HCT116 (cell line): ENCODE results near the gene RNF208. TPM values are rescaled to one million over a fixed set of nuclear protein-coding genes. Genes with fewer than 3 reads are reported as not detected.
A peak's percentile ranks its signal among the peaks of the same experiment; 100 is the strongest.

Experiments used
- ATAC-seq: fragments of 200-7000 bp; cut with Tn5 transposase; 2 replicates; pipeline ENCODE4 v1.9.1; 2020; ENCODE audit warnings: mild to moderate bottlenecking, moderate library complexity
- BruUV-seq: library from RNA; stranded (reverse); fragments of 400-500 nt; replicated peaks from 2 replicates; lab custom pipeline; 2021; lab: Mats Ljungman, UMichigan
- CTCF ChIA-PET: fragments of 300-600 bp; sonication (Branson Sonifier 250); formaldehyde crosslinking; loops from one replicate; lab custom pipeline; 2021; ENCODE audit warnings: antibody characterized with exemption; lab: Charles Lee
- POLR2A ChIA-PET: fragments of 300-600, 350-600 bp; sonication (Branson Sonifier 250); formaldehyde crosslinking; loops from one replicate; lab custom pipeline; 2021; ENCODE audit warnings: antibody characterized with exemption; lab: Charles Lee
- RAD21 ChIA-PET, 2 experiments: fragments of 300-600 bp; sonication (Branson Sonifier 250); formaldehyde crosslinking; loops; one replicate each; lab custom pipeline; 2023; ENCODE audit warnings: low total read pairs in 2 of 2; ENCODE audit not compliant: uncharacterized antibody in 2 of 2, unreplicated experiment in 2 of 2, low non-redundant PET in 1 of 2; lab: Charles Lee
- DNase-seq: peaks from one replicate; pipeline ENCODE4 v3.0.0-alpha.2; 2010; ENCODE audit warnings: low read depth, low spot score
- H2AFZ ChIP-seq: fragments of 200-600 bp; shearing (Covaris generic), sonication (generic); 2 replicates; pipeline ENCODE4 v1.6.1; 2017; ENCODE audit warnings: low read depth, mixed run types, mixed read lengths, antibody characterized with exemption, low read length; ENCODE audit not compliant: poor library complexity, severe bottlenecking
- H3K27ac ChIP-seq: 2 replicates; pipeline ENCODE4 v1.5.1; 2012; ENCODE audit warnings: low read depth, low read length
- H3K27me3 ChIP-seq: fragments of 200-600 bp; sonication (generic); 2 replicates; pipeline ENCODE4 v1.6.1; 2016; ENCODE audit warnings: mixed run types, low read length, mixed read lengths; ENCODE audit not compliant: insufficient read depth
- H3K36me3 ChIP-seq, 2 experiments: fragments of 200-500 bp in 1 of 2; fragments of 200-600 bp in 1 of 2; sonication (Bioruptor generic) in 1 of 2; sonication (generic) in 1 of 2; 2 replicates each; pipeline versions ENCODE4 v1.5.1 to v1.6.1; 2014 to 2016; ENCODE audit warnings: low read length in 2 of 2, inconsistent platforms in 1 of 2, mixed read lengths in 1 of 2, mixed run types in 1 of 2; ENCODE audit not compliant: insufficient read depth in 2 of 2, control insufficient read depth in 1 of 2
- H3K4me1 ChIP-seq, 2 experiments: fragments of 200-600 bp in 1 of 2; sonication (generic) in 1 of 2; 2 replicates each; pipeline versions ENCODE4 v1.5.1 to v1.6.1; 2012 to 2017; ENCODE audit warnings: low read length in 2 of 2, inconsistent platforms in 1 of 2, mild to moderate bottlenecking in 1 of 2, mixed read lengths in 1 of 2, mixed run types in 1 of 2, moderate library complexity in 1 of 2; ENCODE audit not compliant: insufficient read depth in 2 of 2, control insufficient read depth in 1 of 2
- H3K4me2 ChIP-seq: fragments of 200-600 bp; sonication (generic); 2 replicates; pipeline ENCODE4 v1.6.1; 2017; ENCODE audit warnings: mixed run types, low read length, mixed read lengths
- H3K4me3 ChIP-seq, 2 experiments: fragments of 200-600 bp in 1 of 2; sonication (generic) in 1 of 2; replicated peaks in 1 of 2; 2 replicates each; pipeline ENCODE4 v1.5.1; 2011 to 2016; ENCODE audit warnings: low read length in 2 of 2, control low read depth in 1 of 2, low read depth in 1 of 2, mild to moderate bottlenecking in 1 of 2, mixed read lengths in 1 of 2, mixed run types in 1 of 2
- H3K79me2 ChIP-seq: fragments of 200-600 bp; sonication (generic); 2 replicates; pipeline ENCODE4 v1.6.1; 2017; ENCODE audit warnings: mild to moderate bottlenecking, mixed run types, low read length, moderate library complexity, mixed read lengths; ENCODE audit not compliant: insufficient read depth
- H3K9ac ChIP-seq: fragments of 200-600 bp; sonication (generic); 2 replicates; pipeline ENCODE4 v1.6.1; 2016; ENCODE audit warnings: low read length, mixed read lengths
- H3K9me2 ChIP-seq: fragments of 200-600 bp; sonication (generic), shearing (Covaris generic); 2 replicates; pipeline ENCODE4 v1.6.1; 2017; ENCODE audit warnings: mixed run types, mild to moderate bottlenecking, moderate library complexity; ENCODE audit not compliant: insufficient read depth
- H3K9me3 ChIP-seq, 2 experiments: fragments of 200-500 bp in 1 of 2; fragments of 200-600 bp in 1 of 2; sonication (Bioruptor generic) in 1 of 2; sonication (generic) in 1 of 2; 2 replicates each; pipeline ENCODE4 v1.6.1; 2014 to 2017; ENCODE audit warnings: low read length in 2 of 2, mixed read lengths in 2 of 2, inconsistent platforms in 1 of 2, low read depth in 1 of 2, mild to moderate bottlenecking in 1 of 2, mixed run types in 1 of 2, moderate library complexity in 1 of 2; ENCODE audit not compliant: control insufficient read depth in 1 of 2, insufficient read depth in 1 of 2
- H4K20me1 ChIP-seq: fragments of 200-600 bp; sonication (generic), shearing (Covaris generic); 2 replicates; pipeline ENCODE4 v1.6.1; 2017; ENCODE audit warnings: mixed run types, mild to moderate bottlenecking, moderate library complexity; ENCODE audit not compliant: insufficient read depth
- CEBPB ChIP-seq: IDR thresholded peaks from 2 replicates; pipeline ENCODE4 v1.6.1; 2012; ENCODE audit warnings: low read depth
- EZH2phosphoT487 ChIP-seq: fragments of 200-600 bp; IDR thresholded peaks from 2 replicates; pipeline ENCODE4 v1.6.1; 2018; ENCODE audit warnings: antibody characterized with exemption, borderline replicate concordance
- JUND ChIP-seq: IDR thresholded peaks from 2 replicates; pipeline ENCODE4 v1.6.1; 2012
- POLR2A ChIP-seq: IDR thresholded peaks from 2 replicates; pipeline ENCODE4 v1.7.0; 2011; ENCODE audit warnings: borderline replicate concordance; ENCODE audit not compliant: insufficient read depth, insufficient read length; ENCODE audit errors: extremely low read depth
- RAD21 ChIP-seq: IDR thresholded peaks from 2 replicates; pipeline ENCODE4 v1.6.1; 2012; ENCODE audit warnings: low read depth, mild to moderate bottlenecking
- ZFX ChIP-seq: fragments of 450-650 bp; IDR thresholded peaks from 2 replicates; pipeline ENCODE4 v1.6.1; 2017
- ZNF274 ChIP-seq: fragments of 200-500 bp; sonication (Bioruptor generic); IDR thresholded peaks from 2 replicates; pipeline ENCODE4 v1.6.1; 2014; ENCODE audit warnings: mild to moderate bottlenecking, low read depth, low read length, inconsistent platforms
- intact Hi-C: fragments of 100-400 bp; cut with micrococcal nuclease; formaldehyde crosslinking; loops from 2 replicates; pipeline ENCODE4 v1.10.0; 2022
- total RNA-seq: library from RNA; stranded (reverse); gene quantifications from one replicate; pipeline ENCODE4 v1.2.1, GENCODE V29; 2021; ENCODE audit not compliant: unreplicated experiment
- TF ChIP-seq, protein P1 (sequence below): IDR thresholded peaks from 2 replicates; pipeline ENCODE4 v1.6.1; 2012
- TF ChIP-seq, protein P2 (sequence below): IDR thresholded peaks from 2 replicates; pipeline ENCODE4 v1.6.1; 2012; ENCODE audit warnings: low read depth
- TF ChIP-seq, protein P3 (sequence below): IDR thresholded peaks from 2 replicates; pipeline ENCODE4 v1.6.1; 2011; ENCODE audit warnings: mild to moderate bottlenecking, low read length, moderate library complexity; ENCODE audit not compliant: insufficient replicate concordance; ENCODE audit errors: extremely low read depth

Gene RNF208
- total RNA-seq, 1 experiment from 2014 or later: 26.1 TPM

DNA sequence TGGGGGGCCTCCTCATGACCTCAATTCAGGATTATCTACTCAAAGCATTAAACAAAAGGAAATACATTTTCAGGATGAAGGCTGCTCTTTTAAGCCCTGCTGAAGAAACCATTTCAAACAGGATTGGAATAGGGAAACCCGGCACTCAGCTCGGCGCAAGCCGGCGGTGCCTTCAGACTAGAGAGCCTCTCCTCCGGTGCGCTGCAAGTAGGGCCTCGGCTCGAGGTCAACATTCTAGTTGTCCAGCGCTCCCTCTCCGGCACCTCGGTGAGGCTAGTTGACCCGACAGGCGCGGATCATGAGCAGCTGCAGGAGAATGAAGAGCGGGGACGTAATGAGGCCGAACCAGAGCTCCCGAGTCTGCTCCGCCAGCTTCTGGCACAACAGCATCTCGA is 17.3 kb downstream of the RNF208 start:
- H3K4me2 ChIP-seq: peak overlapping the region; percentile 93
- ChIA-PET CTCF (no interaction called here), POLR2A (interaction anchor here (1.9 to 2.1 kb wide), 2 partner anchors 16 to 18 kb away, joined by 6 read pairs; partner anchors contain the start of gene SSNA1), RAD21 (no interaction called here)
- intact Hi-C loops: loop anchor here (2.0 kb wide), 1 partner anchor 18 kb away; the partner anchor contains the start of gene RNF208
- H3K9me3 ChIP-seq: no peaks in the 10 kb centered on the region
- H3K9ac ChIP-seq: peak overlapping the region; percentile 95
- peak overlapping the region; percentile 91 to 98 for H3K4me3 ChIP-seq
- TF ChIP-seq, protein P1, sequence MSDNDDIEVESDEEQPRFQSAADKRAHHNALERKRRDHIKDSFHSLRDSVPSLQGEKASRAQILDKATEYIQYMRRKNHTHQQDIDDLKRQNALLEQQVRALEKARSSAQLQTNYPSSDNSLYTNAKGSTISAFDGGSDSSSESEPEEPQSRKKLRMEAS: no peak
- TF ChIP-seq, protein P2, sequence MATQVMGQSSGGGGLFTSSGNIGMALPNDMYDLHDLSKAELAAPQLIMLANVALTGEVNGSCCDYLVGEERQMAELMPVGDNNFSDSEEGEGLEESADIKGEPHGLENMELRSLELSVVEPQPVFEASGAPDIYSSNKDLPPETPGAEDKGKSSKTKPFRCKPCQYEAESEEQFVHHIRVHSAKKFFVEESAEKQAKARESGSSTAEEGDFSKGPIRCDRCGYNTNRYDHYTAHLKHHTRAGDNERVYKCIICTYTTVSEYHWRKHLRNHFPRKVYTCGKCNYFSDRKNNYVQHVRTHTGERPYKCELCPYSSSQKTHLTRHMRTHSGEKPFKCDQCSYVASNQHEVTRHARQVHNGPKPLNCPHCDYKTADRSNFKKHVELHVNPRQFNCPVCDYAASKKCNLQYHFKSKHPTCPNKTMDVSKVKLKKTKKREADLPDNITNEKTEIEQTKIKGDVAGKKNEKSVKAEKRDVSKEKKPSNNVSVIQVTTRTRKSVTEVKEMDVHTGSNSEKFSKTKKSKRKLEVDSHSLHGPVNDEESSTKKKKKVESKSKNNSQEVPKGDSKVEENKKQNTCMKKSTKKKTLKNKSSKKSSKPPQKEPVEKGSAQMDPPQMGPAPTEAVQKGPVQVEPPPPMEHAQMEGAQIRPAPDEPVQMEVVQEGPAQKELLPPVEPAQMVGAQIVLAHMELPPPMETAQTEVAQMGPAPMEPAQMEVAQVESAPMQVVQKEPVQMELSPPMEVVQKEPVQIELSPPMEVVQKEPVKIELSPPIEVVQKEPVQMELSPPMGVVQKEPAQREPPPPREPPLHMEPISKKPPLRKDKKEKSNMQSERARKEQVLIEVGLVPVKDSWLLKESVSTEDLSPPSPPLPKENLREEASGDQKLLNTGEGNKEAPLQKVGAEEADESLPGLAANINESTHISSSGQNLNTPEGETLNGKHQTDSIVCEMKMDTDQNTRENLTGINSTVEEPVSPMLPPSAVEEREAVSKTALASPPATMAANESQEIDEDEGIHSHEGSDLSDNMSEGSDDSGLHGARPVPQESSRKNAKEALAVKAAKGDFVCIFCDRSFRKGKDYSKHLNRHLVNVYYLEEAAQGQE: no peak
- TF ChIP-seq POLR2A: no peak
- TF ChIP-seq, protein P3, sequence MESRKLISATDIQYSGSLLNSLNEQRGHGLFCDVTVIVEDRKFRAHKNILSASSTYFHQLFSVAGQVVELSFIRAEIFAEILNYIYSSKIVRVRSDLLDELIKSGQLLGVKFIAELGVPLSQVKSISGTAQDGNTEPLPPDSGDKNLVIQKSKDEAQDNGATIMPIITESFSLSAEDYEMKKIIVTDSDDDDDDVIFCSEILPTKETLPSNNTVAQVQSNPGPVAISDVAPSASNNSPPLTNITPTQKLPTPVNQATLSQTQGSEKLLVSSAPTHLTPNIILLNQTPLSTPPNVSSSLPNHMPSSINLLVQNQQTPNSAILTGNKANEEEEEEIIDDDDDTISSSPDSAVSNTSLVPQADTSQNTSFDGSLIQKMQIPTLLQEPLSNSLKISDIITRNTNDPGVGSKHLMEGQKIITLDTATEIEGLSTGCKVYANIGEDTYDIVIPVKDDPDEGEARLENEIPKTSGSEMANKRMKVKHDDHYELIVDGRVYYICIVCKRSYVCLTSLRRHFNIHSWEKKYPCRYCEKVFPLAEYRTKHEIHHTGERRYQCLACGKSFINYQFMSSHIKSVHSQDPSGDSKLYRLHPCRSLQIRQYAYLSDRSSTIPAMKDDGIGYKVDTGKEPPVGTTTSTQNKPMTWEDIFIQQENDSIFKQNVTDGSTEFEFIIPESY: no peak
- no peak for TF ChIP-seq EZH2phosphoT487
- TF ChIP-seq ZFX: no peak
- TF ChIP-seq CEBPB: no peak
- no peak for TF ChIP-seq ZNF274
- TF ChIP-seq JUND: no peak
- TF ChIP-seq RAD21: no peak
- H3K79me2 ChIP-seq: peaks cover 62% of the 10 kb centered on the region
- peaks cover 0 to 9% of the 10 kb centered on the region in 2 experiments; a peak in 2 of 4 replicates for H3K36me3 ChIP-seq
- no peaks in the 10 kb centered on the region for H3K27me3 ChIP-seq
- H2AFZ ChIP-seq: no peak overlapping the region
- H3K9me2 ChIP-seq: no peaks in the 10 kb centered on the region
- no peaks in the 10 kb centered on the region for H4K20me1 ChIP-seq
- BruUV-seq: no TSS peak
- DNase-seq: no peak
- peak overlapping the region; percentile 78 for H3K27ac ChIP-seq
- peaks cover 22 to 37% of the 10 kb centered on the region in 2 experiments for H3K4me1 ChIP-seq
- no peak for ATAC-seq
